Amniotic stem cell (primary cell): ENCODE data around the gene FXYD7.
"Not testable (repeated sequence)": the region's sequence is repeated elsewhere in the genome, so short reads cannot be mapped to it uniquely, and the experiment has no call there.

Experiments used
- DNase-seq: peaks from one replicate; lab custom pipeline; 2025; lab: John Stamatoyannopoulos, UW

FXYD7 gene

DNA sequence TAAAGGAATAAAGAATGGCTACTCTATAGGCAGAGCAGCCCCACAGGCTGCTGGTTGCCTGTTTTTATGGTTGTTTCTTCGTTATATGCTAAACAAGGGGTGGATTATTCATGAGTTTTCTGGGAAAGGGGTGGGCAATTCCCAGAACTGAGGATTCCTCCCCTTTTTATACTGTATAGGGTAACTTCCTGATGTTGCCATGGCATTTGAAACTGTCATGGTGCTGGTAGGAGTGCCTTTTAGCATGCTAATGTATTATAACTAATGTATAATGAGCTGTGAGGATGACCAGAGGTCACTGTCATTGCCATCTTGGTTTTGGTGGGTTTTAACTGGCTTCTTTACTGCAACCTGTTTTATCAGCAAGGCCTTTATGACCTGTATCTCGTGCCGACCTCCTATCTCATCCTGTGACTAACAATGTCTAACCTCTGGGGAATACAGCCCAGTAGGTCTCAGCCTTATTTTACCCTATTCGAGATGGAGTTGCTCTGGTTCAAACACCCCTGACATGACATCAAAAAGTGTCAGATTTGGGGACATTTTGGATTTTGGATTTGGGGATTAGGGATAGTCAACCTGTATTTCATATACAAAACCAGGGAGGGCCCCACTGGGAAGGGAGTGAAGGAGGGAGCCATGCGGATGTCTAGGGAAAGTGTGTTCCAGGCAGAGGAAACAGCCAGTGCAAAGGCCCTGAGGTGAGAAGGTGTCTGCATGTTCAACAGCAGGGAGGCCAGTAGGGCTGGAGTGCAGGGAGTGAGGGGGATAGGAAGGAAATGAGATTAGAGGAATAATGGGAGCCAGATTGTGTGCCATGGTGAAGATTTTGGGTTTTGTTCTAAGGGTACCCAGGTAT lies 22.4 kb downstream of the FXYD7 start:
- no peak for DNase-seq

DNA sequence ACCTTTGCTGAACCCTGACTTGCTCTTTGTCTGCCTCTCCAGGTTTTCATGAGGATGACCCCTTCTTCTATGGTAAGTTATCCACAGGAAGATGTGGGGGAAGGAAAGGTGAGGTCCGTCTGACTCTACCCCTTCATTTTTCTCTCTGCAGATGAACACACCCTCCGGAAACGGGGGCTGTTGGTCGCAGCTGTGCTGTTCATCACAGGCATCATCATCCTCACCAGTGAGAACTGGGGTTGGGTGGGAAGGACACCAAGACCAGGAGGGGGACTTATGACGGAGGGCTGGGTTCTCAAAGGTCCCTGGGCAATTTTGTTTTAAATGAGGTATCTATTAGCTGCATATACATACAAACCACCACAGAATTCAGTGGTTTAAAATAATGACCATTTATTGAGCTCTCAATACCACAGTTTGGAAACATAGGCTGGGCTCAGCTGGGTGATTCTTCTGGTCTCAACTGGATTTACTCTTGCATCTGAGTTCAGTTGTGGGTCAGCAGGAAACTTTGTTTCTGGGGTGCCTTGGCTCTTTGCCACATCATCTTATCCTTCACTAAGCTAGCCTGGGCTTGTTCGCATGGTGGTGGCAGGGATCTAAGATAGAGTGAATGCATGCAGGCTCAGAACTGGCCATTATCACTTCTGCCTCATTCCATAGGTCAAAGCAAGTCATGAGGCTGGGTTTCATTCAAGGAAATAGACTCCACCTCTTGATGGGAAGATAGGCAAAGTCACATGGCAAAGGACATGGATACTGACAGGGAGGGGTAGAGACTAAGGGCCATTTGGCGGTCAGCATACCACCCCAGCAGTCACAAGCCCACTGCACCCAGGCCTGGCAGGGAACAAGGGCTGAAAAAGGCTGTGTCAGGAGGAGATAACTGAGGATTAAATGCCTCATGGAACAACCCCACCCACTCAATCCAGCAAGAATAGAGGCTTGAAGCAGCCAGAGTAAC lies 23.3 kb downstream of the FXYD7 start:
- no peak for DNase-seq

DNA sequence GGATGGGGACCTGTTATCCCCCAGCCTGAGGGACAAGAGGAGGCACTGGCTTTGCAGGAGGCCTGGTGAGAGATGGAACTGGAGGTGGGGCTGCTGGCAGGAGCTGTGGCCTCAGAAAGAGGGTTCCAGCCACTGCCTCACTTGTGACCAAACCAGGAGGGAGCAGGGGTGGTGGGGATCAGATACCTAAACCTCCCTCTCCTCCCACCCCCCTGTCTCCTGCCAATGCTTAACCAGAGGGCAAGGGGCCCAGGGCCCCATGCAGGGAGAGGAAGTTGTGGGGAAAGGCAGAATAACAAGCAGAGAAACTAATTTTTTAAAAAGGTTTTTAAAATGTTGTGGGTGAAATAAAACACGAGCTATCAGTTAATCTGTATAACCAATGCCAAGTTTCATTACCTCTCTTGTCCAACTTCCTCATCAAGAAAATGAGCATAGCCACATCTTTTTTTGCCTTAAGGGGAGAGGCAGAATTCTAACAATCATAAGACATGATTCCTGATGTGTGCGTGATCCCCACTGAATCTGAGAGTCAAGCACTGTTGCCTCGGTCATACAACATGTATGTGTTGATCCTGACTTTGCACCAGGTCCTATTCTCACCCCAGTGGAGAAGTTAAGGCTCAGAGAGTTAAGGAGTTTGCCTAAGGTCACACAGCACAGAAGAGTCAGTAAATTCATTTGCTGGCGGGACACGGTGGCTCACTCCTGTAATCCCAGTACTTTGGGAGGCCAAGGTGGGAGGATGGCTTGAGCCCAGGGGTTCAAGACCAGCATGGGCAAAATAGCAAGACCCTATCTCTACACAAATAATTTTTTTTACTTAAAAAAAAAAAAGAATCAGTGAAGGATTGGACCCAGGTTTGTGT lies 24.4 kb downstream of the FXYD7 start:
- no peak for DNase-seq

DNA sequence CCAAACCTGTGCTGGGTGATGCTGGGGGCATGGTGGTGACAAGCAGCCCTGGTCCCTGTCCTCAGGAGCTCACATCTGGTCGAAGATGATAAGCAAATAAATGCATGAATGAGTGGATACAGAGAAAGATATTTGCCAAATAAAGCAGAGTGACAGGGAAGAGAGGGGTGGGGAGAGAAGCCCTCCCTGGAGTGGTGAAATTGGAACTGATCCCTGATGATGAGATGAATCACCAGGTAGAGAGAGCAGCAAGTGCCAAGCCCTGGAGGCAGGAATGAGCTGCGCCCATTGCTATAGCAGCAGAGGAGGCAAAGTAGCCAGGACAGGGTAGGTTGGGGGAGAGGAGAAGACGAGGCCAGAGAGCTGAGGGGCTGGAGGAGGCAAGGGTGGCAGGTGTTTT lies 25.1 kb downstream of the FXYD7 start:
- DNase-seq, result no peak

DNA sequence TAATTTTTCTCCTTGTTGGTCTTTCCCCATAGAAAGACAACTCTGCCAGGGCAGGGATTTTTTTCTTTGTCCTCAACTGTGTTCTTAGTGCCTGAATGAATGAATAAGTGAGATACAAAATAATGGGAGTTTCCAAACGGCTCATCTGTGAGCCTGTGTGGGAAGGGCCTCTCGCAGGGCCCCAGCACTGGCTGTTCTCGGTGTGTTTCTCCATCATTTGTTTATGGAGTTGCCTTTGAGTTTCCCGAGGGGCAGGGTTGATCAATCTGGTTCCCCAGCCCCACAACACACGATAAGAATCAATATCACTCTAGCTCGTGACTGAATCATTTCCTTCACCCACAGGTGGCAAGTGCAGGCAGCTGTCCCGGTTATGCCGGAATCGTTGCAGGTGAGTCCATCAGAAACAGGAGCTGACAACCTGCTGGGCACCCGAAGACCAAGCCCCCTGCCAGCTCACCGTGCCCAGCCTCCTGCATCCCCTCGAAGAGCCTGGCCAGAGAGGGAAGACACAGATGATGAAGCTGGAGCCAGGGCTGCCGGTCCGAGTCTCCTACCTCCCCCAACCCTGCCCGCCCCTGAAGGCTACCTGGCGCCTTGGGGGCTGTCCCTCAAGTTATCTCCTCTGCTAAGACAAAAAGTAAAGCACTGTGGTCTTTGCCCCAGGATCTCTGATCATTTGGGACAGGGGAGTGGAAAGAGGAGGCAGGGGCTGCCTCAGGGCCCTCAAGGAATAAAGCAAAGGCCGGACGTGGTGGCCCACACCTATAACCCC lies 26.4 kb downstream of the FXYD7 start:
- no peak for DNase-seq

DNA sequence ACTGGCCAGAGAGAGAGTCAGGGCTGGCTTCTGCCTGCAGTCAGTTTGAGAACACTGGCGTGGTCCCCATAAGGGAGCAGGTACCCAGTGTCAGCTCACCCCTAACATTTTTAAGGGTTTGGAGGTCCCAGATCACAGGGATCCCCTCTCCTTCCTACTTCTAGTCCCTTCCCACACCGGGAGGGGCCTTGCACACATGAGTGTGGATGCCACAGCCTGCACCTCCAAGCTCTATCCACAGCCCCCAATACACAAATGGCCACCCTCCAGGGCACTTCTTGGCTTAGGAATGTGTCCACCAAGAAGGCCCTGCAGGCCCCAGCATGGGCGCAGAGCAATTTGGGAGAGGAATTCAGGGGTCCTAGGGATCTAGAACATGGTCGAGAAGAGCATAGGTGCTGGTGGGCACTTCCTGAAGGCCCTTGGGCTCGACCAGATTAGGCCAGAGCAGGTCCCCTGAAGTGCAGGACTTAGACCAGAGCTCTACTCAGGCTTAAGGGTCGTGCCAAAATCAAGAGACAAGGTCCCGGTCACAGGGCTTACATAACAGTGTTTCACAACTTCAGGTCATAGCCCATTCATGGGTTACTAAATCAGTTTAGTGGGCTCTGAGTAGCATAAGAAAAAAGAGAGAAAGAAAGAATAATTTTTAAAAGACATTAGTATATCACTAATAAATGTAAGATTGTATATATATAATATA lies 27.5 kb downstream of the FXYD7 start:
- DNase-seq, result no peak

DNA sequence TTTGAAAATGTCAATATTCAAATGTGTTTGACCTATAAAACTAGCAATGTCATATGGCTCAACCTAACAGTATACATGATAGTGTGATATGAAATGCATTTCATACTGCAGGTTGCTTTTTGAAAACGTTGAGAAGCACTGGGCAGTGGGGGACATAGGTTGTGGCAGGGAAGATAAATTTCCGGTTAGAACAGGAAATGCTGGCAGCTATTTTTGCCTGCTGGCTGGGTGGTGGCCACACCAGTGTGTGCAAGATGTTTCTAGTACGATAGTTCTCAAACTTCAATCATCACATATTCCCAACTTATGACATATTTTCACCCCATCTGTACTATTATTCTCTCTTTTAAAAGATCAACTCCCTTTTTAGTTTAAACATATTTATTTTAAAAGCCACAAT lies 28.7 kb downstream of the FXYD7 start:
- no peak for DNase-seq

DNA sequence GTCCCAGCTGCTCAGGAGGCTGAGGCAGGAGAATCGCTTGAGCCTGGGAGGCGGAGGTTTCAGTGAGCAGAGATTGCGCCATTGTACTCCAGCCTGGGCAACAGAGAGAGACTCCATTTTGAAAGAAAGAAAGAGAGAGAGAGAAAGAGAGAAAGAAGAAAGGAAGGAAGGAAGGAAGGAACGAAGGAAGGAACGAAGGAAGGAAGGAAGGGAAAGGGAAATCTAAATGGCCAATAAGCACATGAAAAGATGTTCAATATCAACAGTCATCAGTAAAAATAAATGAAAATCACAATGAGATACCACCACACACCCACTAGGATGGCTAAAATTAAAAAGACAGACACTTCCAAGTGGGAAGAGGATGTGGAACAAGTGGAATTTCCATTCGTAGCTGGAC lies 31.2 kb downstream of the FXYD7 start:
- DNase-seq, result no peak

DNA sequence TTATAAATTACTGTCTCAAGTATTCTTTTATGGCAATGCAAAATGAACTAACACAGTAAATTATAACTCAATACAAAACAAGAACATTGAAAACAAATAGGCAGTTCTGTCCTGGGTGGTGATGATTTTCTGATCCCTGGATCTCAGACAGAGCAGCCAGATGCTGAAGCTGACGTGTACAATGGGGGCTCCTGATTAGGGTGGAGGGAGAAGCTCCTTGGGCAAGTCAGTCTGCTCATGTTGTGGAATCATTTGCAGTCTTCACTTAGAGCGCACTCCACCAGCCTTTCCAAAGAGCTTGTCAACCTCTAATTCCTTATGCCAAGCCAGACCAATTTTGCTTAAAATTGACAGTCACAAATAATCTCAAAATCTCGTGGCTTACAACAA lies 33.1 kb downstream of the FXYD7 start:
- DNase-seq, result no peak

DNA sequence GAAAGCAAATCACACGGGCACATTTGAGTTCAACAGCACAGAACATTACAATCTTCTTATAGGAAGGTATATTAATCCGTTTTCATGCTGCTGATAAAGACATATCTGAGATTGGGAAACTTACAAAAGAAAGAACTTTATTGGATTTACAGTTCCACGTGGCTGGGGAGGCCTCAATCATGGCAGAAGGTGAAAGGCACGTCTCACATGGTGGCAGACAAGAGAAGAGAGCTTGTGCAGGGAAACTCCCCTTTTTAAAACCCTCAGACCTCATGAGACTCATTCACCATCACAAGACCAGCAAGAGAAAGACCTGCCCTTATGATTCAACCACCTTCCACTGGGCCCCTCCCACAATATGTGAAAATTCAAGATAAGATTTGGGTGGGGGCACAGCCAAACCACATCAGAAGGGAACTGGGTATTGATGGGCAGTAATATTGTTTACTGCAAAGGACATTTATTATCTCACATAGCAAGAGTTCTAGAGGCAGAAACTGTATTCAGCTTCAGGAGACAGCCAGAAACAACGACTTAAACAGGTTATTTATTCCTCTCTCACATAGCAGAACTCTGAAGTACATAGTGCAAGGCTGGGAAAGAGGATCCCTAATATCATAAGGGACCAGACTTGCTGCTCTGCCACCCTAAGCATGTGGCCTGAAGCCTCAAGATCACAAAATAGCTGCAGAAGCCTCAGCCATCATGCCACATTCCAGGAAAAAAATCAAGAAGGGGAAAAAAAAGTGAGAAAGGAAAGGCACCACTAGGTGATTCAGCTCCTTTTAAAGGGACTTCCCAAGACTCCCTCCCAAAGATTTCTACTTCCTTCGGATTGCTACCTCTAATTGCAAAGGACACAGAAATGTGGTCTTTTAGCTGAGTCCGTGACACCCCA lies 34.6 kb downstream of the FXYD7 start:
- DNase-seq, result no peak

DNA sequence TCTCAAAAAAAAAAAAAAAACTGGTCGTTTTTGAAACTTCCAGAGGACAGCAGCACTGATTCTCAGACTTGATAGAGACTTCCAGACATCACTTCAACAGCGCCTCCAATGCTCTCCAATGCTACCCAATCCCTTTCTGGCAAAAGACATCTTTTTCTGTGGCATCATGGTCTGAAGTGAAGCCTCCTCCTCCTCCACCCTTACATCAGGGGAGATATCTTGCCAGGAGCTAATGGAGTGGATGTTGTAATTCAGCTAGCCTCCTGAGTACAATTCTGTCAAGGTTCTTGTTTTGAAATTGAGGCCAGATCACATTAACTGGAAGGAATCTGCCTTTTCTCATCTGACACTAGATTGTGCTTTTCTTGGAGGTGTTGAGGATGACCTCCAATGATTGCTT lies 35.6 kb downstream of the FXYD7 start:
- DNase-seq, result no peak

DNA sequence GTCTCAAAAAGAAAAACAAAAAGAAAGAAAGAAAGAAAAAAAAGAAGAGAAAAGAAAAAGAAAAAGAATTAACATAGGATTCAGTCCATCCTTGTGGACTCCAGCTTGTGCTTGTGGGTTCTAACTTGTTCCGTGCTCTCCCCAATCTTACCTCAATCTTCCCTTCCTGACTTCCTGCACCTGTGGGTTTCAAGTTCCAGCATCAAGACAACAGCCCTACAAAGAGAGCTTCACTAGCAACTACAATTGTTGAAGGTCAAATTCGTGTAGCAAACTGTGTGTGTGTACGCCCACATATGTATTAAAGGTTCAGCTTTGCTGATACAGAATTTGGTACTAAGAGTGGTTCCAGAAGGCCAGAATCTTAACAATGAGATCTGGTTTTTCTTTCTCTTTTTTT lies 36.8 kb downstream of the FXYD7 start:
- no peak for DNase-seq

DNA sequence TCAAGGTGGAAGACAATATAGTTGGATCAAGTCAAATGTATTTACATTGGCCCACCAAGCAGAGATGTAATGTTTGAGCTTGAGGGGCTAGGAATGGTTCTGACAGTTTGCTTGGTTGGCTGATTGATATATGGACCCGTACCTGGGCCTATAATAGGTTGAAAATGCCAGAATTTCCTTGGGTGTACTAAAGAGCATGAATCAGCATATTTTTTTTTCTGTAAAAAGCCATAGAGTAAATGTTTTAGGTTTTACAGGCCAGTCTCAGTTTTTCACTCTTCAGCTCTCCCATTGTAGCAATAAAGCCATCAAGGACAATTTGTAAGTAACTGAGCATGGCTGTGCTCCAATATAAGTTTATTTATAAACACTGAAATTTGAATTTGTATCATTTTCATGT lies 38.3 kb downstream of the FXYD7 start:
- DNase-seq, result no peak

DNA sequence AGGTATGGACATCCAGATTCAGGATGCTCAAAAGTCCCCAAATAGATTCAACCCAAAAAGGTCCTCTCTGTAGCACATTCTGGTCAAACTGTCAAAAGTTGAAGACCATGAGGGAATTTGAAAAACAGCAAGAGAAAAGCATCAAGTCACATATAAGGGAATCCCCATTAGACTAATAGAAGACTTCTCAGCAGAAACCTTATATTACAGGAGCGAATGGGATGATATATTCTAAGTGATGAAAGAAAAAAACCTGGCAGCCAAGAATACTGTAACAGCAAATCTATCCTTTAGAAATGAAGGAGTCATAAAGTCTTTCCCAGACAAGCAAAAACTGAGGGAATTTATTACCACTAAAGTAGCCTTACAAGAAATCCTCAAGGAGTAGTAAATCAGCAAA lies 41.2 kb downstream of the FXYD7 start:
- DNase-seq, result no peak

DNA sequence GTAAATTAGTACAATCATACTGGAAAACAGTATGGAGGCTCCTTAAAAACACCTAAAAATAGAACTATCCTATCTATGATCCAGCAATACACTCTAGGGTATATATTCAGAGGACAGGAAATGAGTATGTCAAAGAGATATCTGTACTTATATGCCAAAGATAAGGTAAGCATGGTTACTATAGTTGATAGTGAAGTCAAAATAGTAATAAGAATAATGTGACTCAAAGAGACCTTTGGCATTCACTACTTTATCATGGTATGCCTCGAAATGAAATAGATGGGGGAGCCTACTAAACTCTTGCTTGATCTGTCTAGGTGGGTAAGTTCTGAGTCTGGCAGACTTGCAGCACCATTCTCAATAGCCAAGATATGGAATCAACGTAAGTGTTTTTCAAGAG lies 41.8 kb downstream of the FXYD7 start:
- no peak for DNase-seq

DNA sequence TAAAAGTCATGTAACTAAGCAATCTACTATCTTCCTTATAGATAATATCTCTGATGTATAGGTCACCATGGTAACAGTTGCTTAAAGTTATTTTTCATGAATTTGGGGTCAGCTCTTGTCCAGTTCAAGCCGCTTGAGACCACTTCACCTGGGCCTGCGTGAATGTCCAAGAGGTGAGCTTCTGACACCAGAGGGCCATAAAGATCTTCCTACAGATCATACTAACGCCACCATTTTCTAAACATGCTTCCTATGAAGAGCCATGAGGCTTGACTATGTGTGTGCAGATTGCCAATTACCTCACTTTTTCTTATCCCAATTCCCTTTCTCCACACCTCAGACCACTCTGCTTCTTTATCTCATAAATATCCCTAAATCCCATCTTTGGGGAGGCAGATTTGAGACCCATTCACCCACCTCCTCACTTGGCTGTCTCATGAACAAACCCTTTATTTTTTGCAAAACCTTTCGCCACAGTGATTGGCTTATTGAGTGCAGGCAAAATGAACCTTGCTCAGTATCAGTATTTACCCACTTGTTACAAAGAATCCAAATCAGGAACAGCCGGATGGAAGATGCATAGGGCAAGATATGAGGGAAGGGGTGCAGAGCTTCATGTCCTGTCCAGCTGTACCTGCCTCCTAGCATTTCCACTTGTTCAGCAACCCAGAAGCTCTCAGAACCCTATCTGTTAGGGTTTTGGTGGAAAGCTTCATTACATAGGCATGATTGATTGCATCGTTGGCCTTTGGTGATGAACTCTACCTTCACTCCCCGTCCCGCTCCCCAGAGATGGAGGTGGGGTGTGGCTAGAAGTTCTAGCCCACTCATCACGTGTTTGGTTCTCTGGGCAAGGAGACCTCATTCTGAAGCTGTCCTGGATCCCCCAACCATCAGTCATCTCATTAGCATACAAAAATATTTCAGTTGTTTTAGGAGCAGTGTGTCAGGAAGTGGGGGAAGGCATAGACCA lies 51.2 kb downstream of the FXYD7 start:
- DNase-seq, result no peak

DNA sequence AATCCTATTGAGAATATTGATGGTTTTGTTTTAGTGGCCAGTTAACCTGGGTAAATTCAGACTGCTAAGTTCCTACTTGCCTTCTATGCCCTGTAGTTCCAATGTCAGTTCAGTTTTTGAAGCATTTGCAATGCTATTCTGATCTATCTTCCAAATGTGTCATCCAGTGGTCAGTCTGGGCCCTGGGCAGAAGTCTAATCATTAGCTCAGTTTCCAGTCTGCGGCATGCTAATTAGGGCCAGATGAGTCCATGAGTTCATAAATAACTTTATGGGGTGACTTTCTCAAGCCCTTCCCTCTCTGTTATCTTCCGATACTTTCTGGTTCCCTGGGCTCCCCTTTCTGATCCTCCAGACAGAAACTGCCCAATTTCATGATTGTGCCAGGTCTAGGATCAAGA lies 52.8 kb downstream of the FXYD7 start:
- DNase-seq, result no peak

DNA sequence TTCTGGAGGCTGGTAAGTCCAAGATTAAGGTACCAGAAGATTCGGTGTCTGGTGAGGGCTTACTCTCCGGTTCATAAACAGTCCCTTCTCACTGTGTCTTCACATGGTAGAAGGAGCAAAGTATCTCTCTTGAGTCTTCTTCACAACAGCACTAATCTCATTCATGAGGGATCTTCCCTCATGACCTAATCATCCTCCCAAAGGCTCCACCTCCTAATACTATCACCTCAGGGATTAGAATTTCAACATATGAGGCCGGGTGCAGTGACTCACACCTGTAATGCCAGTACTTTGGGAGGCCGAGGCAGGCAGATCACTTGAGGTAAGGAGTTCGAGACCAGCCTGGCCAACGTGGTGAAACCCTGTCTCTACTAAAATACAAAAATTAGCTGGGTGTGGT lies 53.8 kb downstream of the FXYD7 start:
- not testable (repeated sequence) for DNase-seq
